ENCODE results near the gene PRRG1. TPM values are rescaled to one million over a fixed set of nuclear protein-coding genes. Genes with fewer than 3 reads are reported as not detected.

Gene PRRG1
- total RNA-seq = 18.8 and 42.5 TPM in 2 replicates

GRCh38 chrX:37349221-37350033 lies at the start of gene PRRG1:
PRRG1 (plus strand) TSS chrX:37349364; CDS start chrX:37406250, 56,886 bp downstream.

Other genes with a start within 250 kb of the PRRG1 start
- gene LANCL3, start 222.3 kb downstream of the PRRG1 start, total RNA-seq = 0.16 and 0.25 TPM in 2 replicates

Data from bladder microvascular endothelial cell (primary cell).